NCI-H2029 treated with DMSO at 0.1 percent for 48 hours (cell line): ENCODE measurements around the gene DPM2.

Experiments
- DNase-seq: peaks from one replicate; lab custom pipeline; 2025; lab: John Stamatoyannopoulos, UW

Gene DPM2

DNA sequence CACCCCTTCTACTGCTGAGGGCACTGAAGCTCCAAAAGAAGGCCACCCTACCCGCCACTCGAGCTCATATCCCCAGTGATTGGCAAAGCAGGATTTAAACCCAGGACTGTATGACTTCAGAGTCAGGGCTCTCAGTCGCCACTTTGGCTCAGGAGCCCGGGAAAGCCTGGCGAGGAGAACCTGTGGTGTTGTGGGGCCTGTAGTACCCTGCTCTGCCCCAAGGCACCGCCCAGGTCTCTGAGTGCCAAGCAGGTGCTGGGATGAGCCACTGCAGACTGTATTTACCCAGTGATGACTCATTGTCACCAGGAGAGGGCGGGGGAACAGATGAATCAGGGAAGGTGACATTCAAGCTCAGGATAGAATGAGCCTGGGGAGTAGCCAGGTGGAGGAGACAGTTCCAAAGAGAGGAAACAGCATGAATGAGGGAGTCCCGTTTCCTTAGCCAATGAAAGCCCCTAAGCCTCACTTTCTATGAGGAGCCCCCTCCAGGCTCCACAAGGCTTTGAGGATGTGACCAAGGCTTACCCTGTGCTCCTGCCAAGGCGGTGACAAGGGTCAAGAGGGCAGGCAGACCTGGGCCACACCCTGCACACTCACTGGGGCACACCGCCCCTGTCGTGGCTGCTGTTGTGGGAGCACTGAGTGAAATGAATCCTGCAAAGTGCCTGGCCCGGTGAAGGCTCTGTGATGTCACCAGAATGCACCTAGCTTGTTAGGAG is 17.8 kb upstream of the DPM2 start:
- peak; percentile 94 for DNase-seq

DNA sequence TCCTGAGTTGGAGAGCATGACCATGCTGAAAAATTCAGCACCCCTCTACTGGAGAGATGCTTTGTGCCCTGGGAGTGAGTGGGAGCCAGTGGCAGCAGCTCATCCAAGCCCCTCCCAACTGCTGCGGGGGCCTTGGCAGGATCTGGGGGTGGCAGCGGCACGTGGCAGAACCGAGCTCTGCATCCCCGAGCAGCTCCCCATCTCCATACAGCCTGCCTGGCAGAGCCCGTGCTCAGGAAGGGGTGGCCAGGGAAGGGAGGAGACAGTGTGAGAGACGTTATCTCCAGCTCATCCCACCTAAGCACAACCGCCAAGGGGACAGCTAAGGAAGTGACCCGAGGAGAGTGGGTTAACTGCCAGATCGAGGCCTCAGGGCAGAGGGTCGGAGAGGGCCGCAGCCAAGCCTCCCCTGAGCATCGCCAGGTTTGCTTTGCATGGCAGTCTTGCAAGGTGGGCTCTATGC is 17.2 kb upstream of the DPM2 start:
- DNase-seq, result no peak

- DNase-seq, result no peak
Measured at GRCh38 chr9:127953768-127954505, 16.3 kb upstream of the DPM2 start.

- no peak for DNase-seq
Measured at GRCh38 chr9:127953154-127953553, 15.5 kb upstream of the DPM2 start.

GRCh38 chr9:127950513-127951289 is 13.0 kb upstream of the DPM2 start:
- DNase-seq, result no peak

- DNase-seq, result no peak
Measured at GRCh38 chr9:127949827-127950512, 12.3 kb upstream of the DPM2 start.

GRCh38 chr9:127947841-127948710 is 10.4 kb upstream of the DPM2 start:
- DNase-seq, result no peak

GRCh38 chr9:127946728-127947127 is 9.1 kb upstream of the DPM2 start:
- DNase-seq, result no peak

- no peak for DNase-seq
Measured at GRCh38 chr9:127945942-127946341, 8.3 kb upstream of the DPM2 start.

DNA sequence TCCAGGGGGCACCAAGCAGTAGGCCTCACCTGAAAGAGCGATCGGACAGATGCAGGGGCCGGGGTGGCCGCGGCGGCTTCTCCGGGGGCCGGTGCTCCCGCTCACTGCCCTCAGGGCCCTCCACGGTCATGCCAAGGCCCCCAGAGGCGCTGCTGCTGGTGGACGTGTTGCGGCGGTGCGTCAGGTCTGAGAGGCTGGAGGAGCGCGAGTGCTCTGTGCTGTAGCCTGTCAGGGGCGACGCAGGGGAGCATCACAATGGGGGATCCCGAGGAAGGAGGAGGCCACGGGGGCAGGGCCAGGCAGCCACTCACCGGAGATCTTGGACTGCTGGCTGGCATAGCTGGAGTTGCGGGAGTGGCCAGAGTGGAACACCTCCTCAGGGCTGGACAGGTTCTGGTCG is 7.7 kb upstream of the DPM2 start:
- no peak for DNase-seq

GRCh38 chr9:127944586-127945218 is 7.0 kb upstream of the DPM2 start:
- DNase-seq, result no peak

- DNase-seq, result peak; percentile 48
Measured at GRCh38 chr9:127943731-127944144, 6.1 kb upstream of the DPM2 start.

- DNase-seq, result no peak
Measured at GRCh38 chr9:127943011-127943662, 5.5 kb upstream of the DPM2 start.

GRCh38 chr9:127942216-127943010 is 4.8 kb upstream of the DPM2 start:
- peak; percentile 13 for DNase-seq

- DNase-seq, result no peak
Measured at GRCh38 chr9:127941961-127942215, 4.2 kb upstream of the DPM2 start.

DNA sequence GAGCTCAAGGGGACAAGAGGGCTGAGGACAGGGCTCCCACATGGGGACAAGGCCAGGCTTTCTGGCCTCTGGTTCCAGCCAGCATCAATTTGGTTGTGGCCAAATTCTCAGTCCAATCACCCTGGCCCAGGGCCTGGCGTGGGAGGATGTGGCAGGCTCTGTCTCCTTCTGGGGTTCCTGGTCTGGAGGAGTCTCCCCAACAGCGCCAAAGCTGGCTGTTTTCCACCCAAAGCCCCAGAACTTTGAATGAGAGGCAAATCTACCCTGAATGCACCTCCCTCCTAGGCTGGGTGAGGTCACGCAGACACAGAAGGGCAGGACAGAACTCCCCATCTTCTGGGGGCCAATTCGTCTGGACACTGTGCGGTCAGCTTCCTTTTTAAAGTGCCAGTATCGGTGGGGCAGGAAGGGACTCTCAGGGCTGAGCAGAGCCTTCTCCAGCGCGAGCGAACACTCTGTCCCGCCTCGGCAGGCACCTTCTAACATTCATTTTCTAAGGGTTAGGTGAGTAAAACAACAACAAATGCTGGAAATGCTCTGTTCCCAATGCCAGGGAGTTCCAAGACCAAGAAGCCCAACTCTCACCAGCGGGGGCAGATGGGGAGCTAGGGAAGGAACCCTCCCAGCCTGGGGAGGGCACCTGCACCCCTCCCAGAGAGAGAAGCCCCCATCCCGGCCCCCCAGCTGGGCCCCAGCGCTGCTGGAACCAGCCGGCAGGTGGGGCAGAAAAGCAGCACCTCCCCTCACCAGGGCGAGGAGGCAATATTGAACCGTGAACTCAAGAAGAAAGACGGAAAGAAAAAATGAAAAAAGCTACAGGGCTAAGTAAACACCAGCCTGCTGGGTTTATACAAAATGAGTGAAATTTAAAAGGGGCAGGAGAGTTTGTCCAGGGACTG is 3.7 kb upstream of the DPM2 start:
- DNase-seq, result no peak

GRCh38 chr9:127940593-127940992 is 2.9 kb upstream of the DPM2 start:
- no peak for DNase-seq

GRCh38 chr9:127938298-127938690 is 640 bp upstream of the DPM2 start:
- DNase-seq, result no peak

- DNase-seq, result no peak
Measured at GRCh38 chr9:127937056-127937387, 632 bp downstream of the DPM2 start.
